GM12891 (cell line): Measurements from ENCODE around the gene SLC18B1. TPM values are rescaled to one million over a fixed set of nuclear protein-coding genes. Genes with fewer than 3 reads are reported as not detected.

Experiments
- DNase-seq: peaks from one replicate; pipeline ENCODE4 v3.0.0; 2011; ENCODE audit warnings: low spot score; ENCODE audit not compliant: insufficient read length
- FAIRE-seq: peaks from 2 replicates; lab custom pipeline; 2011; peaks lifted over from hg19 to GRCh38; lab: Jason Lieb, UNC
- PAX5 ChIP-seq: IDR thresholded peaks from 2 replicates; pipeline ENCODE4 v1.6.1; 2011; ENCODE audit warnings: low read length, moderate library complexity, mild to moderate bottlenecking; ENCODE audit not compliant: insufficient read depth, severe bottlenecking
- POLR2A ChIP-seq: IDR thresholded peaks from 2 replicates; pipeline ENCODE4 v1.6.1; 2011; ENCODE audit warnings: low read depth, low read length, control low read depth
- POLR2AphosphoS5 ChIP-seq: IDR thresholded peaks from 2 replicates; pipeline ENCODE4 v1.6.1; 2011; ENCODE audit warnings: low read depth, low read length, control low read depth
- POU2F2 ChIP-seq: IDR thresholded peaks from 2 replicates; pipeline ENCODE4 v1.6.1; 2011; ENCODE audit warnings: low read depth, mild to moderate bottlenecking, control low read depth, low read length, moderate library complexity
- SPI1 ChIP-seq: IDR thresholded peaks from 2 replicates; pipeline ENCODE4 v1.6.1; 2011; ENCODE audit warnings: low read depth, low read length, control low read depth
- TAF1 ChIP-seq: IDR thresholded peaks from 2 replicates; pipeline ENCODE4 v1.6.1; 2011; ENCODE audit warnings: low read depth, low read length, control low read depth
- polyA plus RNA-seq: library from polyadenylated mRNA; unstranded; fragments of >200 nt; gene quantifications from one replicate; pipeline ENCODE4 v1.2.1, GENCODE V29; 2012; ENCODE audit warnings: low read depth, missing spikeins, inconsistent platforms; ENCODE audit not compliant: missing spikeins

The SLC18B1 gene
- polyA plus RNA-seq = 3.7 TPM

DNA sequence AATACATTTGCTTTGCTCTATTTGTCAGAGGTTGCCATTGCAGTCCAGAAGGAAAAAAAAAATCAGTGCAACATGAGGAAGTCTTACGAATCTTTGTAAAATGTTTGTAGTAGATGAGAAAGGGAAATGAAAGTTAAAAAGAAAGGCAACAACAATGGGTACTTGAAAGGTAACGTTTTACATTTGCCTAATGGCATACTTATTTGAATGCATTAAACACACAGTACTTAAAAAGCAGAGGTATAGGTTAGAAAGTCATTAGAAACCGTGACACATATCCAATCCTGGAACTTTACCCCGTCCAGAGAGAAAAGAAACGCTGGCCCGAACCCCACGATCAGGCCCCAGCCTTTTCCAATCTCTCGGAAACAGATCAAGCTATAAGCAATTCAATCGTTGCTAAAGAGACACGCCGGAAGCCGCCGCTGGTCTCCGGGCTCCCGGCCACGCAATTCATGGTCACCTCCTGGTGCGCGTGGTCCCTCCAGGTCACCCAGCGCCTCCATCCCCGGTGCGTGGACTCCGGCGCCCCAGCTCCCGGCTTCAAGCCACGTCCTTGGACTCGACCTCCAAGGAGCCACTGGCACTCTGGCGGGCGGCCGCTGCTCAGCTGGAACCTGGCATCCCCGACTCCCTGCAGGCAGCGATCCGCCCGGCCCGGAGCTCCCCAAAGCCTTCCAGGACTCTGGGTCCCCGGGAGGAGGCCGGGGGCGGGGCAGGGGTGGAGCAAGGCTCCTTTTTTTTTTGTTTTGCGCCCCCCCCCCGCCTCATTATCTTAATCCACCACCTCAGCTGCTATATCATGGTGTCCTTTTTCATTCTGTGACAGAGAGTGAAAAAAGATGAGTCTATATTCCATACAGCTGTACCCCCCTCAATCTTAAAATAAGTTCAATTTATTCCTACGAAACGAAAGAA is at the start of gene SLC18B1:
SLC18B1 (minus strand) TSS at position 687 of the 918 bp plus-strand sequence; CDS start at position 506, 181 bp downstream.
- FAIRE-seq (peak; percentile 56), DNase-seq (no peak)
- TF ChIP-seq SPI1 (peak; percentile 64), TAF1 (no peak)

DNA sequence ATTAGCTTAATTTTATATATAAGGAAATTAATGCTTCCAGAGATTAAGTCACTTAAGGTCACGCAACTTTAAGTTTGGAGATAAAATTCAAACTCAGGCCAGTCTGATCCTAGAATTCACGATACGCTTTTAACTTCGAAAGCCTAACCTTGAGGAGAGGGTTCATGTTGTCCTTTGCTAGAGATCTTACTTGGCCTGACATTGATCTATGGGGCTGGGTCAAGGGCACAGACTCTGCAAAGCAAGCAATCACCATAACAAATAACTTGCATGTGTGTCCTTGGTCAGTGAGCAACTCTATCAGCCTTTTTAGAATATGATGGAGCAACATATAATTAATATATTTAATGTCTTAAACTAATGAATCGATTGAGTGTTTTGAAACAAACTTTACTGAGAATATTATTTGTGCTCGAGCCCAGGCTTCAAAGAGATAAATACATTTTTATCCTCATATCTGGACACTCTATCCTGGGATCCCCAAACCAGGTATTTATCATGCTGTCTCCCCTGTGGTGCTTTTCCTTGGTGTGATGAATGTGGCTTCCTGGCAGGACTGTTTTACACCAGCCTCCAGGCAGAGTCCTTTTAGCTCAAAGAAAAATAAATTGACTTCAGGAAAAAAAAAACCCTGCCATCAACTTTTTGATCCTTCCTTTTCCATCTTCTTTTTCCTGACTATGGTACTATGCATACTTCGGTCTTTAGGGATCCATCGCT is 45.0 kb upstream of the SLC18B1 start:
- TF ChIP-seq POLR2AphosphoS5 (no peak), TAF1 (no peak), POU2F2 (no peak), PAX5 (no peak), SPI1 (no peak), POLR2A (no peak)
- FAIRE-seq (no peak), DNase-seq (no peak)

DNA sequence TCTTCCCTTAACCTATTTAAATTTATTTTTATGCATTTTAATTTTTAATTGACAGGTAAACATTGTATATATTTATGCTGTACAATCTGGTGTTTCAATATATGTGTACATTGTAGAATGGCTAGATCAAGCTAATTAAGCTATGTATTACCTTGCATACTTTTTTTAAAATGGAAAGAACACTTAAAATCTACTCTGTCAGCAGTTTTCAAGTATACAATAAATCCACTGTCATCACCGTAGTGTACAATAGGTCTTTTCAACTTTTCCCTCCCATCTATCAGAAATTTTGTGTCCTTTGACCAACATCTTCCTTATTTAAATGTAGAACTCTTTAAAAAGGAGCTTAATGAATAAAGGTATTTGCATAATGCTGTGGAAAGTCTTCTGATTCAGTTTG is 43.5 kb upstream of the SLC18B1 start:
- FAIRE-seq = no peak
- TF ChIP-seq SPI1 = no peak
- TF ChIP-seq POLR2A = no peak
- no peak for TF ChIP-seq PAX5
- no peak for TF ChIP-seq POLR2AphosphoS5
- TF ChIP-seq TAF1 = no peak
- no peak for TF ChIP-seq POU2F2

DNA sequence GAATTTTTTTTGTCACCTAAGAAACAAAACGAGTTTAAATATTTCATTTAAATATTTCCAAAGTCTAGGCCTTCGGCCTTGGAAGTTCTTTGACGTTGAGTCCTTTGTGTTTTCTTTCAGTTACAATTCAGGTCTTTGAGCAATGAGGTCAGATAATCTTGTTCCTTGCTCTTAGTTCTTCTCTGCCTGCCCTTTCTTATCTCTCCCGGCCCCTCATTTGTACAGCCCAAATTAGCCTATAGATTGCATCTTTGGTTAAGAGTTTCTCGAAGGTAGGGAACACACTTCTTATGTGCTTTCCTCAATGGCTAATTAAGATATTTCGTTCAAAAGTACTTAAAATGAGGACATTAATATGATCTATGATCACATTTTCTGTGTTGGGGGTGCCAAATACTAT is 34.5 kb upstream of the SLC18B1 start:
- FAIRE-seq = no peak
- no peak for DNase-seq
- TF ChIP-seq PAX5 (no peak), POLR2A (no peak), SPI1 (no peak), TAF1 (no peak), POLR2AphosphoS5 (no peak), POU2F2 (no peak)

More for the DNA sequence above, 43.5 kb upstream of the SLC18B1 start:
- no peak for DNase-seq

DNA sequence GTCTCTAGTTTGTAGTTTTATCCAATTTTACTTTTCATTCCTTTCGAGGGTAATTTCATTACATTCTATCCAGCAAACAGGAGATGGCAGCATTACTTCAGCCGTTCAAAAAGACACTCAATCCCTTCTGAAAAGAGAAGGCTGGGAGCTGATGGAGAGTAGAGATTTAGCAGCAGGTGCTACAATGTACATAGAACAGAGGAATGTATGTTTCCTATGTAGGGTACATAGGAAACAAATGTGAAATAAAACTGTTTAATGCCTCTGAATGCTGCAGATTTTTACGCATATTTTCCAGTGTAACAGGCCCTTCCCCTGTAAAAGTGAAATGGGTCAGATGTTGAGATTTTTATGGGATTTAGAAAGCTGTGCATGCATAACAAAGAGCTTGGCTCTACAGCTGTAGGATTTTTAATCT is 31.9 kb upstream of the SLC18B1 start:
- no peak for TF ChIP-seq POLR2AphosphoS5
- TF ChIP-seq TAF1 = no peak
- no peak for TF ChIP-seq POLR2A
- no peak for TF ChIP-seq SPI1
- no peak for TF ChIP-seq PAX5
- TF ChIP-seq POU2F2 = no peak
- FAIRE-seq (peak; percentile 31), DNase-seq (no peak)

DNA sequence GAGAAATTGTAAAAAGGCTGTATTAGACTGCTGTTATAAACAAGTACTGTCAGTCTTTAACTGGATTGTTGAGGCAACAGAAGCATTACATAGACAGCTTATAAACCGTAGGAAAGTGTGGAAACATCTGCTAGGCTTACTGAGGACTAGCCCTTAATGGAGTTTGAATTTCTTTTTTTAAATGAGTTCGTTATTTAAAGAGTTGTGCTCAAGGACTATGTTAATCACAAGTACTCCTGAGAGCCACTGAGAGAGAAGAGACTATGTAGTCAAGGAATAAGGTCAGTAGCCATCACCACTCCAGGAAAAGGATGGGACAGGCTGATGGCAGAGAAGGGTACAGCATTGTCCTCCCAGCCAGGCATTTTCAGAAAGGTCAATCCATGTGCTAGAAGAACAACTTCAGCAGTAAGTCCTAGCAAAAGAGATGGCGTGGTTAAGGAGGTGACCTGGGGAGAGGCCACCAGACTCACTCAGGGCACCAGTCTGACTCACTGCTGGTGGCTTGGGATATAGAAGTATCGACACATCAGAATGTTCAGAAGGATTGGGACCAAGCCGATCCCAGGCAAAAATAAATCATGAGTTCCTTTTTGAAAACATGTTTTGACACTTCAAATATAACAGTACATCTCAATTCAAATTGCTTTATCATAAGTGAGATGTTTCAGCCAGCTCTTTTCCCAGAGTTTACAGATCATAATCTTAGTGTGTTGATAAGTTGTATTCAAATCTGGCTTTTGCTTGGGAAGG is 22.4 kb upstream of the SLC18B1 start:
- FAIRE-seq = no peak
- TF ChIP-seq SPI1 (no peak), POLR2AphosphoS5 (peak; percentile 76; the same call in 1 of the 2 replicates), POU2F2 (0 out of 2 replicates have a peak, but pooled peaks have one; percentile 10), PAX5 (no peak), TAF1 (no peak), POLR2A (peak; percentile 86)
- DNase-seq = no peak

DNA sequence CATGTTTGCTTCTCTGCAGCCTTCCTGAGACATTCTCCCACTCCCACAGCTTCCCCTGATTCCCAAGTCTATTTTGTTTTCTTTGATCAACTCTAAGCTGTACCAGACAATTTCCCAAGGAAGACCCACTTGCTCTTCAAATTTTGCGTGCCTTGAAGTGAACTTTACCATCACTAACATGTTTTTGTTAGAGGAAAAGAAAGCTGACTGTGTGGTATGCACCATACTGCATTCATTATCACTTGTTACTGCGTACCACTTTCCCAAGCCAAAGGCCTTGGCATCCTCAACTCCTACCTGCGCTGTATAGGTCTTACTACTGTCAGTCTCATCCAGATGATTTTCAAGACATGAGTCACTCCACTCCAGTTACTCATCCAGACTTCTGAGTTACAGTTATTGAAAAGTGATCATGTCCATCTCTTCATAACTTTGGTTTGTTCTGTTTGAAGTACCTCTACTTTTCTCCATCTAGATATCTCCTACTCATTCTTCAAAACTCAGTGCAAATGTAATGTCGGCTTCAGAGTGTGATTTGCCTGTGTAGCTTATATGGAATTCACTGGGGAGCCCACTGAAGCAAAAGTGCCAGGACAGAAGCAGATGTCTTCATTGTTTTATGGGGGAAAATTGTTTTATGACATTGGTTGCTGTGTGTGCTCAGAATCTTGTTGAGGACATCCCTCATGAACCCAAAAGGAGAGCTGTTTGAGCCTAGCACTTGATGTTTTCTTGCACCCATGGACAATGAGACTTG is 21.1 kb upstream of the SLC18B1 start:
- FAIRE-seq (no peak), DNase-seq (no peak)
- peak; percentile 52 for TF ChIP-seq POLR2AphosphoS5
- TF ChIP-seq POU2F2 = no peak
- no peak for TF ChIP-seq PAX5
- TF ChIP-seq TAF1 = no peak
- TF ChIP-seq POLR2A = peak; percentile 49; the same call in 1 of the 2 replicates
- TF ChIP-seq SPI1 = no peak

DNA sequence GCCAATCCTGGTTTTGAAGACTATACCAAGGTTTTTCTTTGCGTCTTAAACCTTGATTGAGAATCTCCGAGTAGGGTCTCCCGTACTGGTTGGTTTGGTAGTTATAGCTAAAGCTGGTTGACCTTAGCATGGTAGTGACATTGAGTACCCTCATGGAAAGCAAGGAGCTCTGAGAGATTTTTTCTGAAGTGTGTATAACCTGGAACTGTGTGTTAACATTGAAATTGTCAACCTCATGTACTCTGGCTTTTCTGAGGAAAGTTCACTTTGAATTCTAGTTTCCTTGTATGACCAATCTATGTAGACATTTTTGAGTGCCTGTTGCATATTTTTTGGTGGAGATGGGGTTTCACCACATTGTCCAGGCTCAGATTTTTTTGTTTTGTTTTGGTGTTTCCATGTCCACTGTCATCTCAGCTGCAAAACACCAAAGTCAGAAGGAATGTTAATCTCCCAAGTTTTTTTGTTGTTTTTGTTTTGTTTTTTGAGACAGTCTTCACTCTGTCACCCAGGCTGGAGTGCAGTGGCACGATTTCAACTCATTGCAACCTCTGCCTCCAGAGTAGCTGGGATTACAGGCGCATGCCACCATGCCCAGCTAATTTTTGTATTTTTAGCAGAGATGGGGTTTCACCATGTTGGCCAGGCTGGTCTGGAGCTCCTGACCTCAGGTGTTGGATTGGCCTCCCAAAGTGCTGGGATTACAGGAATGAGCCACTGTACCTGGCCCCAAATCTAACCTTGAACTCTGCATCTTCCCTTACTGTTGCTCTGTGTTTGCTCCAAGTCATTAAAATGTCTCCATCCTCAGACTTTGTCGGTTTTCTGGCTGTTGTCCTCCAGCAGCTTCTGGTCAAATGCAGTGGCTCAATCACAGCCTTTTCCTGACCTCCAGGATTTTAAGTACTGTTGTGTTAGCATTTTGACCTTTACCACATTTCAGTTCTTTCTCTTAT is 20.2 kb upstream of the SLC18B1 start:
- no peak for DNase-seq
- peak; percentile 77 for TF ChIP-seq POLR2AphosphoS5
- 0 out of 2 replicates have a peak, but pooled peaks have one; percentile 7 for TF ChIP-seq POLR2A
- 0 out of 2 replicates have a peak, but pooled peaks have one; percentile 21 for TF ChIP-seq TAF1
- no peak for TF ChIP-seq SPI1
- FAIRE-seq = no peak
